Measurements from ENCODE around the gene RNASEH1.
"Not testable (repeated sequence)": the region's sequence is repeated elsewhere in the genome, so short reads cannot be mapped to it uniquely, and the experiment has no call there.

The RNASEH1 gene

GRCh38 chr2:3519255-3520205, 38.6 kb downstream of the RNASEH1 start, which contains the start of gene ADI1:
Gene ADI1, minus strand, starts transcription at chr2:3519531. Its CDS starts 44 bp downstream, at chr2:3519487.
- peak; percentile 55 to 61 (median 57) for DNase-seq (ENCODE audit: low read depth in 3 of 3)

DNA sequence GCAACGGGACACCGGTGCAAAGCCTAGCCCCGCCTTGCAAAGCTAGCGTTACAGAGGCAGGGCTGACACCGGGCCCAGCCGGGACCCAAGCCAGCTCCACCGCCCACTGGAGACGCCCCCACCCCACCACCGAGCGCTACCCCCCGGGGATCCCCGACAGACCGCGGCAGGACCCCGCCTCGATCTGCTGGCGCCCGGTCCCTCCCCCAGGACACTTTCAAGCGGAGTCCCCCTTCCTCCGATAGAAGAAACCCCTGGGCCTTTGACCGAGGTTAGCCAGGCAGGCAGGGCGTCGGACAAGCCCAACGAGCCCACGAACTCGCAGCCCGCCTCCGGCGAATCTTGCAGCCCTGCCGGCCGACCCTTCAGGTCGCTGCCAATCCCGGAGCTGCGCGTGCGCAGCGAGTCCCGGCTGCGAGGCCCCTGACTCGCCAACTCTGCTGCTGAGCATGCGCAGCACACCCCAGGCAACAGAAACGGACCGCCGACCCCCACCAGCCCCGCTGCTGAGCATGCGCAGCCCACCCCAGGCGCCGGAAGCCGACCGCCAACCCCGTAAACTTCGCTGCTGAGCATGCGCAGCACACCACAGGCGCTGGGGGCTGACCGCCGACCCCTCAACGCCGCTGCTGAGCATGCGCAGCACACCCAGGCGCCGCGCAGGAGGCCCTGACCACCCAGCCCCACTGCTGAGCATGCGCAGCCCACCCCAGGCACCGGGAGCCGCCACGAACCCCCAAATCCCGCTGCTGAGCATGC, 39.5 kb downstream of the RNASEH1 start:
- peak; percentile 96 to 98 (median 97) for DNase-seq (ENCODE audit: low read depth in 3 of 3)

GRCh38 chr2:3517948-3518495, 40.1 kb downstream of the RNASEH1 start:
- DNase-seq (ENCODE audit: low read depth in 3 of 3): no peak

DNA sequence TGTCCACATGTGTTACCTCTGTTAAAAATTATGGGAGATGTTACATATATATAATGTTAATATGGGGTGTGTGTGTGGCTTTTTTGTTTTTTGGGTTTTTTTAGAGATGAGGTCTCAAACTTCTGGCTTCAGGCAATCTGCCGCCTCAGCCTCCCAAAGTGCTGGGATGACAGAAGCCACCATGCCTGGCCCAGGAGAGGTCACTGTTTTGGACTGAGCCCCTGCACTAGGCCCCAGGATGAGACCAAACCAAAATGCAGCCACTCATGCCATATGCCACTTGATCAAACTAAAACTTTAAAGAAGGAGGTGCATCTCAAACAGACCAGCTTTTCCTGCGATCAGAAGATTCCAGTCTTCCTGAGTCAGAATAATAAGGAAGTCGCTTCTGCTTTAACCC, 41.3 kb downstream of the RNASEH1 start:
- no peak for DNase-seq (ENCODE audit: low read depth in 3 of 3)

GRCh38 chr2:3515438-3515837, 42.7 kb downstream of the RNASEH1 start:
- not testable (repeated sequence) for DNase-seq (ENCODE audit: low read depth in 3 of 3)

GRCh38 chr2:3513026-3513810, 44.9 kb downstream of the RNASEH1 start:
- no peak for DNase-seq (ENCODE audit: low read depth in 3 of 3)

- DNase-seq (ENCODE audit: low read depth in 3 of 3): no peak
Observed at GRCh38 chr2:3512086-3512485, 46.0 kb downstream of the RNASEH1 start.

- no peak for DNase-seq (ENCODE audit: low read depth in 3 of 3)
Observed at GRCh38 chr2:3505771-3506170, 52.4 kb downstream of the RNASEH1 start.

DNA sequence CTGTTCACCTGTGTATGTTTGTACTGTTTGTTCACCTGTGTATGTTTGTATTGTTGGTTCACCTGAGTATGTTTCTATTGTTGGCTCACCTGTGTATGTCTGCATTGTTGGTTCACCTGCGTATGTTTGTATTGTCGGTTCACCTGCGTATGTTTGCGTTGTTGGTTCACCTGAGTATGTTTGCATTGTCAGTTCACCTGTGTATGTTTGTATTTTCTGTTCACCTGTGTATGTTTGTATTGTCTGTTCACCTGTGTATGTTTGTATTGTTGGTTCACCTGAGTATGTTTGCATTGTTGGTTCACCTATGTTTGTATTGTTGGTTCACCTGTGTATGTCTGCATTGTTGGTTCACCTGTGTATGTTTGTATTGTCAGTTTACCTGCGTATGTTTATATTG, 53.4 kb downstream of the RNASEH1 start:
- DNase-seq (ENCODE audit: low read depth in 3 of 3): no peak

DNA sequence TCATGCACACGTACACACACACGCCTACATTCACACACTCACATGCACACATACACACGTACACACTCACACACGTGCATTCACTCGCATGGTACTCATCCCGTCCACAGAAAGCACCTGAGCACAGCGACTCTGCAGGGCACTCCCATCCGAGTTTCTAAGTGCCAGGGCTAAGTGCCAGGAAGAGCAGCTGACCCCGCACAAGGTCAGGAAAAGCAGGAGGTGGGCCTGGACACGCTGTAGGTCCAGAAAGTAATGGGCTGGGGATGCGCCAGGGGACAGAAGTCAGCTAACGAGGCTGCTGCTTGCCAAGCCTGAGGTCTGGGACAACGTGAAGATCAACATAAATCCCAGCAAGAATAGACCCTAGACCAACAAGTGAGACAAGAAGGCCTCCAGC, 54.6 kb downstream of the RNASEH1 start:
- no peak for DNase-seq (ENCODE audit: low read depth in 3 of 3)

DNA sequence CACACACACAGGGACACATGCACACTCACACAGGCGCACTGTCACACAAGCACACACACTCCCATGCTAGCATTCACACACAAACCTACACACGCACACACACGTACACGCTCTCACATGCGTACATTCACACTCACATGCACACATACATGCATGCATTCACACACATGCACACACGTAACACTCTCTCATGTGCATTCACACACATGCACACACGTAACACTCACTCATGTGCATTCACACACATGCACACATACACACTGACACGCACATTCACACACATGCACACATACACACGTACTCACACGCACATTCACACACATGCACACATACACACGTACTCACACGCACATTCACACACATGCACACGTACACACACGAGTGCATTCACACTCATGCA, 55.1 kb downstream of the RNASEH1 start:
- DNase-seq (ENCODE audit: low read depth in 3 of 3): no peak

GRCh38 chr2:3500326-3500899, 57.7 kb downstream of the RNASEH1 start:
- no peak for DNase-seq (ENCODE audit: low read depth in 3 of 3)

- no peak for DNase-seq (ENCODE audit: low read depth in 3 of 3)
Observed at GRCh38 chr2:3498783-3499394, 59.2 kb downstream of the RNASEH1 start.

DNA sequence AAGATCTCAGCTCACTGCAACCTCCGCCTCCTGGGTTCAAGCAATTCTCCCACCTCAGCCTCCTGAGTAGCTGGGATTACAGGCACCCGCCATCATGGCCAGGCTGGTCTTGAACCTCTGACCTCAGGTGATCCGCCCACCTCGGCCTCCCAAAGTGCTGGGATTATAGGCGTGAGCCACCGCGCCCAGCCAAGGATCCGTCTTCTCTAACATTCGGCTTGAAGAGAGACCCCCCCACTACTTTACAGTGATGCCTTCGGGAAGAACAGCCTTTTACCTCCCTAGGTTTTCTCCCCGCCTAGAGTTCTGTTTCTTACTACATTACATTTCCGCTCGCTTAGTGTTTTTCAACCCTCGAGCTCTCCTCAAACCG, 61.4 kb downstream of the RNASEH1 start:
- not testable (repeated sequence) for DNase-seq (ENCODE audit: low read depth in 3 of 3)
